CD4-positive, alpha-beta T cell (primary cell): Measurements from ENCODE around the gene TNFSF11. TPM values are rescaled to one million over a fixed set of nuclear protein-coding genes. Genes with fewer than 3 reads are reported as not detected.

ENCODE experiments used
- ATAC-seq: fragments of 200-7000 bp; cut with Tn5 transposase; one replicate; pipeline ENCODE4 v1.10.0; 2022; ENCODE audit warnings: mild to moderate bottlenecking; ENCODE audit not compliant: poor library complexity
- CTCF ChIA-PET: fragments of 350-600 bp; sonication (Branson Sonifier 250); formaldehyde crosslinking; loops from one replicate; lab custom pipeline; 2021; ENCODE audit warnings: antibody characterized with exemption, inconsistent platforms; lab: Charles Lee
- POLR2A ChIA-PET: fragments of 350-600 bp; sonication (Branson Sonifier 250); formaldehyde crosslinking; loops from one replicate; lab custom pipeline; 2021; ENCODE audit warnings: antibody characterized with exemption, inconsistent platforms; lab: Charles Lee
- DNase-seq, 14 experiments: peaks; one replicate each; pipeline ENCODE4 v3.0.0-alpha.2; 2013 to 2020; ENCODE audit warnings: mixed read lengths in 2 of 14
- H3K27ac ChIP-seq, 2 donors: one replicate each; pipeline versions ENCODE4 v1.5.1 to v1.7.0; 2013; ENCODE audit warnings: low read length in 2 of 2, low read depth in 1 of 2, mild to moderate bottlenecking in 1 of 2
- H3K27me3 ChIP-seq, 2 experiments: 1 replicate in 1 of 2; 2 replicates in 1 of 2; pipeline versions ENCODE4 v1.6.1 to v1.7.0; 2013; ENCODE audit warnings: low read length in 2 of 2, control low read depth in 1 of 2, mild to moderate bottlenecking in 1 of 2, moderate library complexity in 1 of 2; ENCODE audit not compliant: insufficient read depth in 2 of 2, control insufficient read depth in 1 of 2
- H3K36me3 ChIP-seq: one replicate; pipeline ENCODE4 v1.6.1; 2013; ENCODE audit warnings: low read length, control low read depth; ENCODE audit not compliant: insufficient read depth
- H3K4me1 ChIP-seq: one replicate; pipeline ENCODE4 v1.6.1; 2013; ENCODE audit warnings: low read length, control low read depth; ENCODE audit not compliant: insufficient read depth
- H3K4me3 ChIP-seq: one replicate; pipeline ENCODE4 v1.5.1; 2013; ENCODE audit warnings: mild to moderate bottlenecking, low read length, moderate library complexity
- H3K9me3 ChIP-seq, 2 experiments: 1 replicate in 1 of 2; 2 replicates in 1 of 2; pipeline versions ENCODE4 v1.6.1 to v1.7.0; 2013; ENCODE audit warnings: low read length in 2 of 2, mild to moderate bottlenecking in 2 of 2, control low read depth in 1 of 2, moderate library complexity in 1 of 2; ENCODE audit not compliant: control insufficient read depth in 1 of 2, insufficient read depth in 1 of 2
- H3K27ac Mint-ChIP-seq: one replicate; pipeline ENCODE4 v1.8.0; 2020; ENCODE audit warnings: mixed read lengths
- H3K27me3 Mint-ChIP-seq: one replicate; pipeline ENCODE4 v1.8.0; 2021; ENCODE audit warnings: mixed read lengths
- H3K36me3 Mint-ChIP-seq: one replicate; pipeline ENCODE4 v1.8.0; 2021; ENCODE audit warnings: low read depth, mixed read lengths
- H3K4me1 Mint-ChIP-seq: one replicate; pipeline ENCODE4 v1.8.0; 2021; ENCODE audit warnings: low read depth, mixed read lengths
- H3K4me3 Mint-ChIP-seq: one replicate; pipeline ENCODE4 v1.8.0; 2020; ENCODE audit warnings: mild to moderate bottlenecking, mixed read lengths
- H3K9me3 Mint-ChIP-seq: one replicate; pipeline ENCODE4 v1.8.0; 2020; ENCODE audit warnings: mixed read lengths
- CTCF ChIP-seq: fragments of 200-600 bp; IDR thresholded peaks from one replicate; pipeline ENCODE4 v1.8.0; 2022; ENCODE audit warnings: antibody characterized with exemption, mild to moderate bottlenecking
- intact Hi-C, 2 experiments: fragments of 100-400 bp; cut with DNase I in 1 of 2; cut with micrococcal nuclease in 1 of 2; formaldehyde crosslinking; loops; one replicate each; pipeline versions ENCODE4 v1.15.1 to v1.9.0; 2023 to 2025; cut with DNase I, micrococcal nuclease
- total RNA-seq, 174 experiments: library from RNA in 2 of 174; stranded (reverse) in 2 of 174; gene quantifications; one replicate each; pipeline ENCODE4 v1.2.3 and lab custom pipeline; 2021 to 2026

The TNFSF11 gene
- total RNA-seq, 2 experiments from 2014 or later = 0.38 to 0.45 TPM

- POLR2A ChIA-PET = no interaction called here
- ATAC-seq (no peak), DNase-seq (no peak)
- H3K4me1 Mint-ChIP-seq = no peaks in the 10 kb centered on the region
- H3K9me3 ChIP-seq = no peaks in the 10 kb centered on the region
- intact Hi-C loops = loop anchor here in 1 of 2 experiments (5.0 to 10.0 kb wide), 2 partner anchors 260 to 1277 kb away; partner anchors contain the start of genes CCDC122 and LACC1
- H3K4me3 ChIP-seq = no peak overlapping the region
- no peak for TF ChIP-seq CTCF
- no peak overlapping the region for H3K27ac ChIP-seq
- H3K4me1 ChIP-seq = no peaks in the 10 kb centered on the region
- H3K27me3 ChIP-seq = no peaks in the 10 kb centered on the region
- no peaks in the 10 kb centered on the region for H3K36me3 Mint-ChIP-seq
- no peaks in the 10 kb centered on the region for H3K9me3 Mint-ChIP-seq
- no peaks in the 10 kb centered on the region for H3K36me3 ChIP-seq
- CTCF ChIA-PET = no interaction called here
- no peak overlapping the region for H3K4me3 Mint-ChIP-seq
- no peak overlapping the region for H3K27ac Mint-ChIP-seq
- no peaks in the 10 kb centered on the region for H3K27me3 Mint-ChIP-seq
Measured at GRCh38 chr13:42597505-42597904, 23.6 kb downstream of the TNFSF11 start.

GRCh38 chr13:42600943-42601342 is 27.0 kb downstream of the TNFSF11 start:
- intact Hi-C loops = no loop called here
- Mint-ChIP-seq H3K9me3 (no peaks in the 10 kb centered on the region), H3K27me3 (no peaks in the 10 kb centered on the region), H3K27ac (no peak overlapping the region), H3K4me1 (no peaks in the 10 kb centered on the region), H3K4me3 (no peak overlapping the region), H3K36me3 (no peaks in the 10 kb centered on the region)
- H3K36me3 ChIP-seq = no peaks in the 10 kb centered on the region
- no peaks in the 10 kb centered on the region for H3K9me3 ChIP-seq
- no peaks in the 10 kb centered on the region for H3K27me3 ChIP-seq
- TF ChIP-seq CTCF = no peak
- CTCF ChIA-PET = no interaction called here
- ATAC-seq (no peak), DNase-seq (no peak)
- no peaks in the 10 kb centered on the region for H3K4me1 ChIP-seq
- H3K4me3 ChIP-seq = no peak overlapping the region
- no peak overlapping the region for H3K27ac ChIP-seq
- POLR2A ChIA-PET = no interaction called here

DNA sequence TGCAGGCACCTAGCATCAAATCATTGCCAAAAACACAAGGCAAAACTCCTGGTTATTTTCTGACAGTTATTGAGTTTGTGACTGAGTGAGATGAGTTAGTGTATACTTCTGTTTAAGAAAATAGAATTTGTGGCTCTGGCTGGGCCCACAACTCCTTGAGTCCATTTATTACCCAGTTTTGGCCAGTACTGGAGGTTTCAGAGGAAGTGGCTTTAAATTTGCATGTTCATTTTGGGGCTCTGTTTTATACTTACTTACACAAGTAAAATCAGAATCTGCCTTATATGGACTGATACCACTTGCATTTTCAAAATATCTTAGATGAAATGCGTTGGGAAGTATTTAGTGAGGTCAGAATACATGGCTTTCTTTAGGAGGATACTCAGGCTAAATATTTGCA is 29.0 kb downstream of the TNFSF11 start:
- no peak for ATAC-seq
- Mint-ChIP-seq H3K36me3 (no peaks in the 10 kb centered on the region), H3K9me3 (no peaks in the 10 kb centered on the region), H3K27me3 (no peaks in the 10 kb centered on the region), H3K4me1 (no peaks in the 10 kb centered on the region), H3K27ac (no peak overlapping the region), H3K4me3 (no peak overlapping the region)
- DNase-seq = no peak
- POLR2A ChIA-PET = no interaction called here
- TF ChIP-seq CTCF = no peak
- H3K4me1 ChIP-seq = no peaks in the 10 kb centered on the region
- intact Hi-C loops = no loop called here
- H3K27me3 ChIP-seq = no peaks in the 10 kb centered on the region
- no peak overlapping the region for H3K4me3 ChIP-seq
- H3K9me3 ChIP-seq = no peaks in the 10 kb centered on the region
- CTCF ChIA-PET = no interaction called here
- no peaks in the 10 kb centered on the region for H3K36me3 ChIP-seq
- no peak overlapping the region for H3K27ac ChIP-seq
